Muscle layer of colon (tissue), 2 donors: ENCODE measurements around the gene TMPRSS11A.

Experiments used
- H3K27ac ChIP-seq: one replicate; pipeline ENCODE4 v1.7.0; 2013; ENCODE audit warnings: low read depth, mild to moderate bottlenecking, low read length, moderate library complexity
- H3K27me3 ChIP-seq, 2 donors: one replicate each; pipeline ENCODE4 v1.7.0; 2013; ENCODE audit warnings: low read length in 2 of 2, mild to moderate bottlenecking in 2 of 2; ENCODE audit not compliant: insufficient read depth in 2 of 2, control insufficient read depth in 1 of 2
- H3K36me3 ChIP-seq: one replicate; pipeline ENCODE4 v1.7.0; 2013; ENCODE audit warnings: mild to moderate bottlenecking, low read length; ENCODE audit not compliant: insufficient read depth
- H3K4me1 ChIP-seq: one replicate; pipeline ENCODE4 v1.7.0; 2013; ENCODE audit warnings: mild to moderate bottlenecking, low read length; ENCODE audit not compliant: insufficient read depth
- H3K4me3 ChIP-seq, 2 donors: one replicate each; pipeline ENCODE4 v1.7.0; 2013; ENCODE audit warnings: low read length in 2 of 2, low read depth in 1 of 2, mild to moderate bottlenecking in 1 of 2, moderate library complexity in 1 of 2
- H3K9ac ChIP-seq: one replicate; pipeline ENCODE4 v1.7.0; 2013; ENCODE audit warnings: low read length
- H3K9me3 ChIP-seq: one replicate; pipeline ENCODE4 v1.7.0; 2013; ENCODE audit warnings: mild to moderate bottlenecking, low read length
- donor health status: abdominal sarcoma.
- donor health status: Adenocarcinoma of cecum.

TMPRSS11A gene

DNA sequence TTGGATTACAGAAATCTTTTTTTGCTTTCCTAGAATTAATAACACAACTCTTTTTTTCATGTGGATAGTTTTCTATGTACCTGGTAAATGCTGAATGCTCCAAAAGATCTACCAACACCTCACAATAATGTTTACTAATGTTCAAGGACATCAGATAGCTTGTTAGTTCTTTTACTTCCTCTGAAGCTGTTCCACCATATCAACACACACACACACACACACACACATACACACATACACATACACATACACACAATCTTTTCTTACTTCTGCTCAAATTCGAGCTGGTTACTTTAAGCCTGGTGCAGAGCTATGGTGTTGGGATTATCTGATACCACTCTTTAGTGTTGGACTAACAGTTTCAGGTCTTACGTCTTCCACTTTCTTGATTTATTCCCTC, 51.2 kb downstream of the TMPRSS11A start:
- no peak overlapping the region for H3K9ac ChIP-seq
- no peaks in the 10 kb centered on the region for H3K4me1 ChIP-seq
- no peaks in the 10 kb centered on the region for H3K27me3 ChIP-seq
- no peaks in the 10 kb centered on the region for H3K9me3 ChIP-seq
- no peak overlapping the region for H3K27ac ChIP-seq
- no peak overlapping the region for H3K4me3 ChIP-seq
- H3K36me3 ChIP-seq = no peaks in the 10 kb centered on the region

DNA sequence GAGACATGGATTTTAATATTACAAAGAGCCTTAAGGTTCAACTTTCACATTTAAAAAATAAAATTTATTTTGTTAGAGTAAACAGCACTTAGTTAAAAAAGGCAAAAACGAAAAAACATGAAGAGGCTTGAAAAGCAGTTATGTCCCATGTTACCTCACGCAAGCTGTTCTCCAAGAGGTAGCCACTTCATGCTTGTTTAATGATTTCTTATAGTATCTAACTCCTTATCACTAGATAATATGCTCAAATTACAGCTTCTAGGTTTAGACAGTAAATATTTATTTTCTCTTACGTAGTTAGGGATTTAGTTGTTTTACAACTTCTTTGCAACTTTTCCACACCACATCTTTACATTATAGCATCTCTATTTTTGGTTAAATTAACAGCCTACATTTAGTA, 51.7 kb downstream of the TMPRSS11A start:
- H3K27ac ChIP-seq = no peak overlapping the region
- no peaks in the 10 kb centered on the region for H3K36me3 ChIP-seq
- no peaks in the 10 kb centered on the region for H3K9me3 ChIP-seq
- no peak overlapping the region for H3K9ac ChIP-seq
- no peak overlapping the region for H3K4me3 ChIP-seq
- no peaks in the 10 kb centered on the region for H3K4me1 ChIP-seq
- no peaks in the 10 kb centered on the region for H3K27me3 ChIP-seq

- H3K9ac ChIP-seq = no peak overlapping the region
- H3K36me3 ChIP-seq = no peaks in the 10 kb centered on the region
- no peaks in the 10 kb centered on the region for H3K9me3 ChIP-seq
- H3K27ac ChIP-seq = no peak overlapping the region
- no peak overlapping the region for H3K4me3 ChIP-seq
- no peaks in the 10 kb centered on the region for H3K4me1 ChIP-seq
- H3K27me3 ChIP-seq = no peaks in the 10 kb centered on the region
Measured at GRCh38 chr4:67911141-67911540, 52.2 kb downstream of the TMPRSS11A start.

GRCh38 chr4:67910585-67910905, 52.7 kb downstream of the TMPRSS11A start:
- Histone ChIP-seq H3K4me1 (no peaks in the 10 kb centered on the region), H3K27me3 (no peaks in the 10 kb centered on the region), H3K9me3 (no peaks in the 10 kb centered on the region), H3K4me3 (no peak overlapping the region), H3K36me3 (no peaks in the 10 kb centered on the region), H3K9ac (no peak overlapping the region), H3K27ac (no peak overlapping the region)

DNA sequence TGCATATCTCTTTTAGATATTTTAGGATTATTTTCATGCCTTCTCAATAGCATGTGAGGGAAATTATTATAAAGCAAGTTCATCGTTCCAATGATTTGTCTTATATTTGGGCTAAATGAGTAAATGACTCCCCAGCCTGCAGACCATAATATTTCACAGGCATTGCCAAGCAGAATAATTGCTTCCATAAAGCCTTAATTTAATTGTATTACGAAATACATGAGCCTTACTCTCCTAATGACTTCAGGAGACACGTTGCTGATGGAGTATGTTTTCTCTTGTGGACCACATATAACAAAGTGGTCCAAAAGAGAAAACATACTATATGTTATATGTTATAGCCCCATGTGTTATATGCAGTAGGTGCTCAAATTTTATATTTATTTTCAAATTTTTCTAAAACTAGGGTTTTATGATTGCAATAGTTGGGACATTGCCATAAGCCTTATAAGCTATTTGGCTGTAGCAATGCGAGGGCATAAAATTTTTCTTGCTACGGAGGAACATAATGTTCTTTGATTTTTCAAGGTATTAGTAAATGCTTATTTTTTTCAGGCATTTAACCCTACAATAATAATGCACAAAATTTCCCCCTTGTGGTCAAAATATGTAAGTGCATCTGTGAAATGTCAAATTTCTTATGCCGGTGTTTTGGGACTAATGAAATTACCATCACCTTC, 53.2 kb downstream of the TMPRSS11A start:
- H3K9ac ChIP-seq = no peak overlapping the region
- H3K27me3 ChIP-seq = no peaks in the 10 kb centered on the region
- no peaks in the 10 kb centered on the region for H3K36me3 ChIP-seq
- H3K4me1 ChIP-seq = no peaks in the 10 kb centered on the region
- H3K9me3 ChIP-seq = no peaks in the 10 kb centered on the region
- H3K4me3 ChIP-seq = no peak overlapping the region
- no peak overlapping the region for H3K27ac ChIP-seq

DNA sequence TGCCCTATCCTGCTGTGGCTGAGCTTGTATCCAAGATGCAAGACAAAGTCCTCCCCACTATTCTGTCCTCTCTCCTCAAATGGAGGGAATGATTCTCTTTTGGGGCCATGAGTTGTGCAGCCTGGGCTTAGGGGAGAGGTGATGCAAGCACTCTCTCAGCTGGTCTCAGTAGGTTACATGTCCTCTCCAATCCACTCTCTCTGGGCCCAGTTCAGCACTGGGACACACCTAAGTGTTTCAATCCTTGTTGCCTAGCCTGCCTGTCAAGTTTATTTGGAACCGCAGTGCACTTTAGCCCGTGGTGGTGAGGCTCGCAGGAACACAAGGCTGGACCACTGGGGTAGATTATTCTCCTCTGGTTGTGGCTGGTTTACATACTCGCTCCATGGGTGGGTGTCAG, 55.6 kb downstream of the TMPRSS11A start:
- no peak overlapping the region for H3K4me3 ChIP-seq
- no peak overlapping the region for H3K27ac ChIP-seq
- no peak overlapping the region for H3K9ac ChIP-seq
- no peaks in the 10 kb centered on the region for H3K27me3 ChIP-seq
- H3K4me1 ChIP-seq = no peaks in the 10 kb centered on the region
- no peaks in the 10 kb centered on the region for H3K9me3 ChIP-seq
- H3K36me3 ChIP-seq = no peaks in the 10 kb centered on the region

GRCh38 chr4:67899096-67899495, 64.2 kb downstream of the TMPRSS11A start:
- no peaks in the 10 kb centered on the region for H3K36me3 ChIP-seq
- H3K27me3 ChIP-seq = no peaks in the 10 kb centered on the region
- H3K4me3 ChIP-seq = no peak overlapping the region
- no peaks in the 10 kb centered on the region for H3K4me1 ChIP-seq
- H3K9me3 ChIP-seq = no peaks in the 10 kb centered on the region
- no peak overlapping the region for H3K27ac ChIP-seq
- no peak overlapping the region for H3K9ac ChIP-seq

DNA sequence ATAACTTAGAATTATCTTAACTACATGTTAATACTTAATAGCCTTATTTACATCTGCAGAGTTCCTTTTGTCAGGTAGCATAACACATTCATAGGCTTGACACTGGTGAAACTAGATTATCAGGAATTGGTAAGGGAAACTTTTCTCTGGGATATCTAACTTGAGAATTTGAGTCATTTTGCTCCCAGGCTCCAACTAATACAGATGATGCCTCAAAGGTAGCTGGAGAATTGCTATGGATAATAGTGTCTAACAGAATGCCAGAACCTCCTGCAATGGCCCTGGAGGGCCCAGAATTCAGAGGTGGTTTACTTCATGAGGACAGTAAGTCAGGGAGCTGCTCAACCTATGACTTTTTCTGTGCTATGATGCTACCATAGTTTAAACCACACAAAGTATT, 65.6 kb downstream of the TMPRSS11A start:
- no peaks in the 10 kb centered on the region for H3K9me3 ChIP-seq
- no peak overlapping the region for H3K9ac ChIP-seq
- H3K4me1 ChIP-seq = no peaks in the 10 kb centered on the region
- no peaks in the 10 kb centered on the region for H3K27me3 ChIP-seq
- no peak overlapping the region for H3K27ac ChIP-seq
- H3K4me3 ChIP-seq = no peak overlapping the region
- H3K36me3 ChIP-seq = no peaks in the 10 kb centered on the region

GRCh38 chr4:67896421-67897065, 66.8 kb downstream of the TMPRSS11A start:
- H3K4me3 ChIP-seq = no peak overlapping the region
- no peak overlapping the region for H3K9ac ChIP-seq
- H3K4me1 ChIP-seq = no peaks in the 10 kb centered on the region
- no peak overlapping the region for H3K27ac ChIP-seq
- no peaks in the 10 kb centered on the region for H3K27me3 ChIP-seq
- H3K36me3 ChIP-seq = no peaks in the 10 kb centered on the region
- no peaks in the 10 kb centered on the region for H3K9me3 ChIP-seq

- Histone ChIP-seq H3K4me3 (no peak overlapping the region), H3K27me3 (no peaks in the 10 kb centered on the region), H3K9me3 (no peaks in the 10 kb centered on the region), H3K9ac (no peak overlapping the region), H3K27ac (no peak overlapping the region), H3K4me1 (no peaks in the 10 kb centered on the region), H3K36me3 (no peaks in the 10 kb centered on the region)
Measured at GRCh38 chr4:67894659-67895058, 68.6 kb downstream of the TMPRSS11A start.

- H3K36me3 ChIP-seq = no peaks in the 10 kb centered on the region
- no peaks in the 10 kb centered on the region for H3K4me1 ChIP-seq
- H3K27ac ChIP-seq = no peak overlapping the region
- no peak overlapping the region for H3K9ac ChIP-seq
- no peak overlapping the region for H3K4me3 ChIP-seq
- no peaks in the 10 kb centered on the region for H3K27me3 ChIP-seq
- no peaks in the 10 kb centered on the region for H3K9me3 ChIP-seq
Measured at GRCh38 chr4:67892905-67893304, 70.4 kb downstream of the TMPRSS11A start.

DNA sequence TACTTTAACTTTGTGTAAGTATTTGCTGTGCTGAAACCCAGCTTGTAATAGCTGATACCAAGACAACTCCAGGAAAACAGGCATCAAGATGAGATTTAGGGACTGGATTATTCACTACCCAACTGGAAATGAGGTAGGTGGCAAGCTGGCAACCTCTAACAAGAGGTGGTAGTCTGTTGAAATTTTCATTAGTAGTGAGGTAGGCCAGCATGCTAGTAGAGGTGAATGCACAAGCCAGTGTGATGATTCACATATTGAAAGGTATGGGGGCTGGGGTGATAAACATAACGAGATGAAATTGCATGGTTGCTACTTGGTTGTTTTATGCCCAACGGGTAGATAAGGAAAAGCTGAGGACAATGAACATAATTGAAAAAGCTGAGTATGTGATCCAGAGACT, 71.0 kb downstream of the TMPRSS11A start:
- H3K36me3 ChIP-seq = no peaks in the 10 kb centered on the region
- no peaks in the 10 kb centered on the region for H3K27me3 ChIP-seq
- no peak overlapping the region for H3K27ac ChIP-seq
- no peaks in the 10 kb centered on the region for H3K9me3 ChIP-seq
- no peaks in the 10 kb centered on the region for H3K4me1 ChIP-seq
- H3K9ac ChIP-seq = no peak overlapping the region
- no peak overlapping the region for H3K4me3 ChIP-seq
